Measurements from ENCODE around the gene PLCB1.
"Not testable (repeated sequence)": the region's sequence is repeated elsewhere in the genome, so short reads cannot be mapped to it uniquely, and the experiment has no call there.

PLCB1 gene

DNA sequence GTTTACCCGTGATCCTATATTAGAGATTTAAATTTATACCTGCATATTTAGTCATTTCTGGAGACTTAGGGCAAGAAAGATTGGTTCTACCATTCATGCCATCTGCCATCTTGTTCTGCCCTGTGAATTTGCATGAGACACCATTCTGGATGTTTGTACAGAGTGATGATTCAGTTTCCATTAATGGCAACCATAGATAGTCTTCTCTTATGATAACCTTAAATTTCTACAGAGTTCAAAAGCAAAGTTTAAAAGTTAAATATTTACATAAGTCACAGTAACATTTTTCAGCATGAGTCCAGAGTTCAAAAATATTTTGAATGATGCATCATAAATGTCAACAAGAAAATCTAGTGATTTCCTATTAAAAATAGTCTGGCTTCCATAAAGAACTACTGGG, 23.2 kb downstream of the PLCB1 start:
- DNase-seq (ENCODE audit: extremely low read depth in 1 of 2, low read depth in 1 of 2): no peak

DNA sequence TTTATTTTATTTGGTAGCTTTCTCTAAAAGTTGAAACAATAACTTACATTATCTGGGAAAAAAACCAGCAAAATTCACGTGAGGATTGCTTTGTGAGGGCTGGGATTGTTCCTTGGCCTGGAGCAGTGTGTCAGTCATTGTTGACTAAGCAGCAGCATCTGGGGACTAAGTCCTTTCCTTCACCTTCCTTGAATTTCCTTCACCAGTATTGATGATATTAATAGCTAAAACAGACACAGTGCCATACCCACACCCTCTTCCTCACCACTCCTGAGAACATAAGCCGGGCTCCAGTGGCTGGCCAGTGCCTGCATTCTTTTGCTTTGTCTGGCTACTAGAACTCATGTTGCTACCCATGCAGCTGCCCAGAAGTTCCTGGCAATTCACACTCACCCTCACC, 23.7 kb downstream of the PLCB1 start:
- DNase-seq (ENCODE audit: extremely low read depth in 1 of 2, low read depth in 1 of 2): no peak

DNA sequence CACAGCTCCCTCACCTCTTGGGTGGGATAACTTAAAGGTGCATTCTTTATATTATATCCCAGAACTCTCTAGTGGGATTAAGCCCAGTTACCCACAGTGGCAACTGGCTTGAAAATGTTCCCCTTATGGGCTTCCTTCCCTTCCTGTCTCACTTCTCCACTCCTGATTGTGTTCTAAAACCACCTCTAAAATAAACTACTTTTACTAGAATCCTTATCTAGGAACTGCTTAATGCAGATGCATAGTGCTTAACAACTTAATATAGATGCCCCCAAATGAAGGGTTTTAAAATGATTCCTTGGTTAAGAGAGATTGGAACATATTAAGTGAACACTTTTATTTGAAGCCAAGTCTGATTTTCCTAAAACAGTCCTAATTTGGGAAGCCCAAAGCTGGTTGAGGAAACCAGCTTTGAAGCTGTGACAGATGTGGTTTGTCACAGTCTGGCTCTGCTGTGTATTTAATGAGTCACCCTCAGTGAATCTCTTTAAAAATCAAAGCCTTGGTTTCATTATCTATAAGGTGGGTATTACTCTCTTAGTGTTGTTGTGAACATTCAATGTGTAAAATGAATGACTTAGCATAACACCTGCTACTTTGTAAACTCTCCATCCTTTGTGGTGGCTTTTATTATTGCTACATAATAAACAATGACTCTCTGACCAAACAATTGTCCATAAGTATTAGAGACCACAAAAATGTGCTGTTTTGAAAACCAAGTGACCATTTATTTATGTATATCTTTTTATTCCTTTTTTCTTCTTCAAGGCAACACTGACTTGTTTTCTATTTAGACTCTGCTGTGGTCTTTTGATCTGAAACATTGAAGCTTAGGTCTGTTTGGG, 24.4 kb downstream of the PLCB1 start:
- no peak for DNase-seq (ENCODE audit: extremely low read depth in 1 of 2, low read depth in 1 of 2)

GRCh38 chr20:8159217-8159616, 27.2 kb downstream of the PLCB1 start:
- not testable (repeated sequence) for DNase-seq (ENCODE audit: extremely low read depth in 1 of 2, low read depth in 1 of 2)

- no peak for DNase-seq (ENCODE audit: extremely low read depth in 1 of 2, low read depth in 1 of 2)
Observed at GRCh38 chr20:8161264-8162071, 29.4 kb downstream of the PLCB1 start.

- no peak for DNase-seq (ENCODE audit: extremely low read depth in 1 of 2, low read depth in 1 of 2)
Observed at GRCh38 chr20:8162610-8163009, 30.5 kb downstream of the PLCB1 start.

DNA sequence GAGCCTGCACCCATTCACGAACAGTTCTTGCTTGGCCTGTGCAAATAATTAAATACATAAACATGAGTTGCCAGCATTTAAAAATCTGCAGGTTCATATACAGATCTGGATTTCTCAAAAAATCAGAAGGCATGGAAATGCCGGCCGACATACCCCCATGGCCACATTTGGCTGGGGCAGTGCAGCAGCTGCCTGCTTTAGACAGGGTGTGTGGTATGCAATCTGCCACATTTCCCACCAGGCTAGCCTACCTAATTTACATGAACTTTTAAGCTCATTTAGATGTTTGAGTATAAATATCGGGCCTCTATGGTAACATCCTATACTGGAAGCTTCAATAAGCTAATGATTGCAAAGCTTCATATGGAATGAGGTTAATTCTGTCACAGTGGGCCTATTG, 31.5 kb downstream of the PLCB1 start:
- no peak for DNase-seq (ENCODE audit: extremely low read depth in 1 of 2, low read depth in 1 of 2)

- DNase-seq (ENCODE audit: extremely low read depth in 1 of 2, low read depth in 1 of 2): no peak
Observed at GRCh38 chr20:8166730-8167129, 34.7 kb downstream of the PLCB1 start.

DNA sequence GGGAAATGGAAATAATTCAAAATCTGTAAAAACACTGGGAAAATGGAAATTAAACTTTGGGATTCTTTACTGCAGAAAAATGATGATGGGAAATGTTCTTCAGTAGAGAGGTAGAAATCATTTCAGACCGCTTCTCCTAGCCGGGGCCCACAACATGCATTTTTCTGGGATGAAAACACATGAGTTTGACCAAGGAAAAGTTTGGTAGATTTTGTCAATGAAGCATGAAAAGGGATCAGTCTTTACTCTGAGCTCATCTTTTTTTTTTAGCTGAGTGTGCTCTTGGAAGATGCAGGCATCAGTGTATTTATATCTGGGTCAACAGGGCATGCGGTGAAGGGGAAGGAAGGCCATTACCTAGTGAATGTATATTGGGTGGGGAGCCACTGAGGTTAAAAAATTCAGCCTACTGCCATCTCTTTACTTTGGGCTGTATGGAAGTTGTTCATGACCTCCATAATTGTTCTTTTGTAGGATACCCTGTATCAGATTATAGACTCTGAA, 36.8 kb downstream of the PLCB1 start:
- no peak for DNase-seq (ENCODE audit: extremely low read depth in 1 of 2, low read depth in 1 of 2)

GRCh38 chr20:8170921-8171320, 38.9 kb downstream of the PLCB1 start:
- no peak for DNase-seq (ENCODE audit: extremely low read depth in 1 of 2, low read depth in 1 of 2)

- no peak for DNase-seq (ENCODE audit: extremely low read depth in 1 of 2, low read depth in 1 of 2)
Observed at GRCh38 chr20:8172191-8172590, 40.1 kb downstream of the PLCB1 start.

GRCh38 chr20:8175741-8176675, 43.9 kb downstream of the PLCB1 start:
- no peak for DNase-seq (ENCODE audit: extremely low read depth in 1 of 2, low read depth in 1 of 2)

- DNase-seq (ENCODE audit: extremely low read depth in 1 of 2, low read depth in 1 of 2): no peak
Observed at GRCh38 chr20:8183526-8183925, 51.5 kb downstream of the PLCB1 start.

GRCh38 chr20:8187740-8188139, 55.7 kb downstream of the PLCB1 start:
- DNase-seq (ENCODE audit: extremely low read depth in 1 of 2, low read depth in 1 of 2): no peak

DNA sequence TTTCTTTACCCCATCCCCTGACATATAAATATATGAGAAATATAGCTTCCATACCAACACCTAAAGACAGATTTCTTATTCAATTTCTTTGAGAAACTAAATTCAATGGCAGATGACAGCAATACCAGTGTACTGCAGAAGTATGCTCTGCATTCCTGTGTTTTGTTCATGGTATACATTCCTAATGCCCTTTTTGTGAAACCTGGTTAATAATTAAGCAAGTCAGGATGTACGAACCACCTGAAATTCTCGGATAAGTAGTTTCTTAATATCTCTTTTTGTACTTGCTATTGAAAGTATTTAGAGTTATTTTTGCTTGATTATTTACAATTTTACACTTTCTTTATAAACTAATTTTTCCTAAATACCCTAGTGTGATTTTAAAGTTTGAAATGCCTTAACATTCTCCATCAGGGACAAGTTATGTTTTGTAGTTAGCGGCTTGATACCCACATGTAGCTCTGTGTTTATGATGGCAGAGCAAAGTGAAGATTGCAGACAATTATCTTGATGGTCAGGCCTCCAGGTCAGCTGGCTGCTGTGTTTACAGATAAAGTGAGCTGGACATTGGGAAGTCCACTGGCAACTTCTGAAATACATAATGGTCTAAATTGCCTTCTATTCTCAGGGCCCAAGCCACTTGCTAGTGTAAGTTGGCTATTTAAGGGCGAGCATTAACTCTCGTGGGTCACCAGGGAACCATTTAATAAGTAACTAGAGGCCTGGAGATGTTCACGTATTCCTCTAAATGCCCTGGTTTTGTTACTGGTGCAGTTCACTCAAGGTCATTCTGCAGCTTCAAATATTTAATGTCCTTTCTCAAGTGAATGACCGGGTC, 58.2 kb downstream of the PLCB1 start:
- DNase-seq (ENCODE audit: extremely low read depth in 1 of 2, low read depth in 1 of 2): no peak

DNA sequence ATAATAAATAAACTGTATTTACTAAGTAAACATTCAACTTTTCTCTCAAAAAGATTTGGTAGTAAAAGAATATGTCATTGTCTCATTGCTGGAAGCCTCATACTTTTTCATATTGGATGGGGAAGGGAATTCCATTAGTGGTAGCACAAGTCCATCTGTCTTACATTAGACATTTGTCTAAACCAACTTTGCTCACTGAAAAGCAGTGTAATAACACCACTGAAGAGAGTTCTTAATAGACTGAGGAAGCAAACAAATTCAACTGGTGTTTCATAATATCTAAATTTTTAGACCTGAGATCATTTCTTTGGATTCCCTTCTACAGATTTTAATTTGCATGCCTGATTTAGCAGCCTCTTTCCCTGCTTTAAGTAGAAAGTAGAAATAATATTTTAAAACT, 62.7 kb downstream of the PLCB1 start:
- DNase-seq (ENCODE audit: extremely low read depth in 1 of 2, low read depth in 1 of 2): no peak

GRCh38 chr20:8196096-8196495, 64.0 kb downstream of the PLCB1 start:
- no peak for DNase-seq (ENCODE audit: extremely low read depth in 1 of 2, low read depth in 1 of 2)

- no peak for DNase-seq (ENCODE audit: extremely low read depth in 1 of 2, low read depth in 1 of 2)
Observed at GRCh38 chr20:8200220-8200619, 68.2 kb downstream of the PLCB1 start.

DNA sequence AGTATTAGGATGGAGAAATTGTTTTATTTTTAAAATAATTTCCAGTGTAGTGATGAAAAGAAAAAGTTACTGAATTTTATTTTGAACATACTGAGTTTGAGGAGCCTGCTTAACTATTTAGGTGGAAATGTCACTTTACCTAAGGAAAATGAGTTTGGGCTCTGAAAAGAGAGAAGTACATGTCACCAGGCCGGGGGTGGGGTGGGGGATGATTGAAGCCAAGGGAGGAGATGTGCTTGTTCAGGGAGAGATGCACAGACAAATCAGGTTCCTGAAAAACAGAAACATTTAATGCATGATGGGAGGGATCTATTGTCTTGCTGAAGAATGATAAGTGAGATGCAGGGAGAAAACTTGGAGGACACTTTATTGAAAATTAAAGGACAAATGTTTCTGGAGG, 71.3 kb downstream of the PLCB1 start:
- no peak for DNase-seq (ENCODE audit: extremely low read depth in 1 of 2, low read depth in 1 of 2)

DNA sequence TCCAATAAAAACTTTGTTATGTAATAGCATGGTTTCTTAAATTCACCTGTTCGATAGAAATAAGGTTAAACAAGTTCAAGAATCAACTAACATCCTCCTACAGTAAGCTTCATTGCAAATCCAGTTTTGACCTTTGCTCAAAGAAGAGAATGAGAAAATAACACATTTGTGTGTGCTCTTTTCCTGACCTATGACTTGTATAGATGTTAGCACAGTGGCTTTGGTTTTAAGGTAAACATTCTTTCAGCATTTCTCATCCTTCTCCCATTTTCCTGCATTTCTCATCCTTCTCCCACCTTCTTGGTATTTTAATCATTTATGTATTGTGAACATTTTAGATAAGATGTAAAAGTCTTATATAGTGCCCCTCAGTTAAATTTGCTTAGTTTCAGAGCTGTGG, 73.9 kb downstream of the PLCB1 start:
- DNase-seq (ENCODE audit: extremely low read depth in 1 of 2, low read depth in 1 of 2): no peak

Measured in stimulated activated CD8-positive, alpha-beta memory T cell treated with anti-CD3 and anti-CD28 coated beads, Interleukin-7, amount 100 ng/mL, for 48 hours (primary cell).